ENCODE results near the gene EPHX1. TPM values are rescaled to one million over a fixed set of nuclear protein-coding genes. Genes with fewer than 3 reads are reported as not detected.

EPHX1 gene
- total and polyA plus RNA-seq, 2 donors from 2014 or later, result 78.6 to 178 TPM

DNA sequence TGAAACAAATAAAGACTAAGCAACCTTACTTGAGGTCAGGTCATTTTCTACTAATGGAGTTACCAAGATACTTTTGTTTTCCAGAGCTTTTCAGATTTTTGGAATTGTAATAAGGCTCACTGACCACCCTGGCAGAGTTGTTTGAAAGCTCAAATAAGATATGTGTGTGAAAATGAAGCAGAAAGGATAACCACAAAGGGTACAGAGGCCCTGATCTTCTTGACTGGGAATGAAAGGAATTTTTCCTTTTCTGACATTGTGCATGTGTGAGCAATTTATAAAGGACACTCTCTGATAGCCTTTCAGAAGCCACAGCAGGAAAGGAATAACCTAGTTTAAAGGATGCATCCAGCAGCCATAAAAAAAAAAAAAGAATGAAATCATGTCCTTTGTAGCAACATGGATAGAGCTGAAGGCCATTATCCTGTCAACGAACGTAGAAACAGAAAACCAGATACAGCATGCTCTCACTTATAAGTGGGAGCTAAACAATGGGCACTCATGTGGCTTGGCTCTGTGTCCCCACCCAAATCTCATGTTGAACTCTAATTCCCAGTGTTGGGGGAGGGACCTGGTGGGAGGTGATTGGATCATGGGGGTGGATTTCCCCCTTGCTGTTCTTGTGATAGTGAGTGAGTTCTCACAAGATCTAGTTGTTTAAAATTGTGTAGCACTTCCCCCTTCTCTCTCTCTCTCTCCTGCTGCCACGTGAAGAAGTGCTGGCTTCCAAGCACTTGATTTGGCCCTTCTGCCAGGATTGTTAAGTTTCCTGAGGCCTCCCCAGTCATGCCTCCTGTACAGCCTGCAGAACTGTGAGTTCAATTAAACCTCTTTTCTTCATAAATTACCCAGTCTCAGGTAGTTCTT is 35.4 kb upstream of the EPHX1 start:
- FAIRE-seq (no peak), DNase-seq (no peak)
- H3K4me3 ChIP-seq (ENCODE audit: low read length in 3 of 3), result no peak overlapping the region
- no peaks in the 10 kb centered on the region for H3K36me3 ChIP-seq (ENCODE audit: control insufficient read depth in 2 of 3, insufficient read depth in 3 of 3, low read length in 3 of 3)
- no peak overlapping the region for H3K27ac ChIP-seq (ENCODE audit: low read depth in 2 of 2, low read length in 2 of 2)
- no peak overlapping the region for H3K9ac ChIP-seq (ENCODE audit: low read length in 3 of 3)
- intact Hi-C loops (cut with DNase I), result loop anchor here (10.0 kb wide), 1 partner anchor 220 kb away; no protein-coding TSS in a partner anchor
- H3K9me3 ChIP-seq (ENCODE audit: control insufficient read depth in 2 of 3, insufficient read depth in 1 of 3, low read length in 3 of 3), result no peaks in the 10 kb centered on the region
- TF ChIP-seq, protein P1, sequence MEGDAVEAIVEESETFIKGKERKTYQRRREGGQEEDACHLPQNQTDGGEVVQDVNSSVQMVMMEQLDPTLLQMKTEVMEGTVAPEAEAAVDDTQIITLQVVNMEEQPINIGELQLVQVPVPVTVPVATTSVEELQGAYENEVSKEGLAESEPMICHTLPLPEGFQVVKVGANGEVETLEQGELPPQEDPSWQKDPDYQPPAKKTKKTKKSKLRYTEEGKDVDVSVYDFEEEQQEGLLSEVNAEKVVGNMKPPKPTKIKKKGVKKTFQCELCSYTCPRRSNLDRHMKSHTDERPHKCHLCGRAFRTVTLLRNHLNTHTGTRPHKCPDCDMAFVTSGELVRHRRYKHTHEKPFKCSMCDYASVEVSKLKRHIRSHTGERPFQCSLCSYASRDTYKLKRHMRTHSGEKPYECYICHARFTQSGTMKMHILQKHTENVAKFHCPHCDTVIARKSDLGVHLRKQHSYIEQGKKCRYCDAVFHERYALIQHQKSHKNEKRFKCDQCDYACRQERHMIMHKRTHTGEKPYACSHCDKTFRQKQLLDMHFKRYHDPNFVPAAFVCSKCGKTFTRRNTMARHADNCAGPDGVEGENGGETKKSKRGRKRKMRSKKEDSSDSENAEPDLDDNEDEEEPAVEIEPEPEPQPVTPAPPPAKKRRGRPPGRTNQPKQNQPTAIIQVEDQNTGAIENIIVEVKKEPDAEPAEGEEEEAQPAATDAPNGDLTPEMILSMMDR (IDR thresholded peaks at IDR 0.05; ENCODE audit: borderline replicate concordance, extremely low read depth, insufficient read depth), result no peak
- H3K4me1 ChIP-seq (ENCODE audit: control insufficient read depth in 2 of 3, insufficient read depth in 2 of 3, low read depth in 1 of 3, low read length in 3 of 3), result peaks cover 0 to 12% (median 5%) of the 10 kb centered on the region in 3 donors
- no peaks in the 10 kb centered on the region for H3K27me3 ChIP-seq (ENCODE audit: control insufficient read depth, insufficient read depth, low read length)

DNA sequence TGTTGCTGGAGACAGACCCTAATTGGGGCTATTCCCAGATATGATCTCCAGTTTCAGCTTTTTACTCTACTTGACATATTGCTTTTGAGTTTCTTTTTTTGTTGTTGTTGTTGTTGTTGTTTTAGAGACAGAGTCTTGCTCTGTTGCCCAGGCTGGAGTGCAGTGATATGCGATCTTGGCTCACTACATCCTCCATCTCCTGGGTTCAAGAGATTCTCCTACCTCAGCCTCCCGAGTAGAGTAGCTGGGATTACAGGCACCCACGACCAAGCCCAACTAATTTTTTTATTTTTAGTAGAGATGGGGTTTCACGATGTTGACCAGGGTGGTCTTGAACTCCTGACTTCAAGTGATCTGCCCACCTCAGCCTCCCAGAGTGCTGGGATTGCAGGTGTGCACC is 33.6 kb upstream of the EPHX1 start:
- Histone ChIP-seq H3K4me1 (ENCODE audit: control insufficient read depth in 2 of 3, insufficient read depth in 2 of 3, low read depth in 1 of 3, low read length in 3 of 3) (peaks cover 0 to 16% (median 5%) of the 10 kb centered on the region in 3 donors), H3K9me3 (ENCODE audit: control insufficient read depth in 2 of 3, insufficient read depth in 1 of 3, low read length in 3 of 3) (no peaks in the 10 kb centered on the region), H3K27me3 (ENCODE audit: control insufficient read depth, insufficient read depth, low read length) (no peaks in the 10 kb centered on the region), H3K36me3 (ENCODE audit: control insufficient read depth in 2 of 3, insufficient read depth in 3 of 3, low read length in 3 of 3) (no peaks in the 10 kb centered on the region), H3K27ac (ENCODE audit: low read depth in 2 of 2, low read length in 2 of 2) (no peak overlapping the region), H3K4me3 (ENCODE audit: low read length in 3 of 3) (peak overlapping the region in 1 of 3 donors; percentile 81), H3K9ac (ENCODE audit: low read length in 3 of 3) (no peak overlapping the region)
- FAIRE-seq (no peak), DNase-seq (no peak)
- TF ChIP-seq, protein P1 (IDR thresholded peaks at IDR 0.05; ENCODE audit: borderline replicate concordance, extremely low read depth, insufficient read depth), result no peak
- intact Hi-C loops (cut with DNase I), result loop anchor here (10.0 kb wide), 1 partner anchor 221 kb away; no protein-coding TSS in a partner anchor

DNA sequence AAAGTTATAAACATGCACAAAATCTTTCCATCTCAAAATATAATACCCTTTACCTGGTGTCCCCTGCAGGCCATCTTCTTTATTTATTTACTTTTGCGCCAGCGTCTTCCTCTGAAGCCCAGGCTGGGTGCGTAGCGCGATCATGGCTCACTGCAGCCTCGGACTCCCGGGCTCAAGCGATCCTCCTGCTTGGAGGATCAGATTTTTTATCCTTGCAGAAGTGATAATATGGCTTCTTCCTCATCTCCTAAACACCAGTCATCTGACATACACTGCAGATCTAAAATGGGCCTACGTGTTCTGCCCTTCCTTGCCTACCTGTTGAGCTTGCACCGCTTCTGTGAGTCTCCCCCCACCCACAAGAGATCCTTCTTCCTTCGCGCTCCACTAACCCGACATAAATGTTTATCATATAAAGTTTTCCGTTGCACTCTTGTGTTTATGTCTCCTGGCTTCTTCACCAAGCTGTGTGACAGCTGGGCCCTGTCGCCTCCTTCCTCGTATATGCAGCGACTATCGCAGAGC is 32.8 kb upstream of the EPHX1 start:
- Histone ChIP-seq H3K4me1 (ENCODE audit: control insufficient read depth in 2 of 3, insufficient read depth in 2 of 3, low read depth in 1 of 3, low read length in 3 of 3) (peaks cover 0 to 12% (median 5%) of the 10 kb centered on the region in 3 donors), H3K9ac (ENCODE audit: low read length in 3 of 3) (peak overlapping the region; percentile 11 to 70 (median 65)), H3K9me3 (ENCODE audit: control insufficient read depth in 2 of 3, insufficient read depth in 1 of 3, low read length in 3 of 3) (no peaks in the 10 kb centered on the region), H3K4me3 (ENCODE audit: low read length in 3 of 3) (peak overlapping the region; percentile 77 to 98 (median 81)), H3K27me3 (ENCODE audit: control insufficient read depth, insufficient read depth, low read length) (no peaks in the 10 kb centered on the region), H3K36me3 (ENCODE audit: control insufficient read depth in 2 of 3, insufficient read depth in 3 of 3, low read length in 3 of 3) (no peaks in the 10 kb centered on the region), H3K27ac (ENCODE audit: low read depth in 2 of 2, low read length in 2 of 2) (peak overlapping the region; percentile 73 to 74)
- FAIRE-seq (no peak), DNase-seq (no peak)
- TF ChIP-seq, protein P1 (IDR thresholded peaks at IDR 0.05; ENCODE audit: borderline replicate concordance, extremely low read depth, insufficient read depth), result no peak
- intact Hi-C loops (cut with DNase I), result loop anchor here (10.0 kb wide), 1 partner anchor 222 kb away; no protein-coding TSS in a partner anchor

Measured in kidney (tissue), 14 donors.